Muscle of arm (tissue), 12 donors: ENCODE data around the gene SOX8. TPM values are rescaled to one million over a fixed set of nuclear protein-coding genes. Genes with fewer than 3 reads are reported as not detected.
"Not testable (repeated sequence)": the region's sequence is repeated elsewhere in the genome, so short reads cannot be mapped to it uniquely, and the experiment has no call there.

ENCODE experiments used
- DNase-seq: peaks from one replicate; pipeline ENCODE4 v3.0.0-alpha.2; 2013
- polyA plus RNA-seq, 12 donors: library from polyadenylated mRNA; unstranded; fragments of 120-200 nt; gene quantifications; one replicate each; pipeline ENCODE4 v1.2.1, GENCODE V29; 2013; ENCODE audit not compliant: insufficient read length in 12 of 12

The SOX8 gene
- polyA plus RNA-seq, 12 donors, result 17.1 to 40.3 (median 30.6) TPM; not detected in 1

- DNase-seq, result no peak
Measured at GRCh38 chr16:1021553-1022160, 40.1 kb downstream of the SOX8 start.

GRCh38 chr16:1022466-1022865 is 40.9 kb downstream of the SOX8 start:
- no peak for DNase-seq

- DNase-seq, result no peak
Measured at GRCh38 chr16:1024138-1024537, 42.6 kb downstream of the SOX8 start.

GRCh38 chr16:1025183-1025809 is 43.7 kb downstream of the SOX8 start:
- DNase-seq, result not testable (repeated sequence)

- no peak for DNase-seq
Measured at GRCh38 chr16:1026057-1026783, 44.6 kb downstream of the SOX8 start.

GRCh38 chr16:1026784-1027500 is 45.4 kb downstream of the SOX8 start:
- no peak for DNase-seq

- no peak for DNase-seq
Measured at GRCh38 chr16:1027501-1027815, 45.9 kb downstream of the SOX8 start.

GRCh38 chr16:1028056-1028455 is 46.5 kb downstream of the SOX8 start:
- DNase-seq, result no peak

- DNase-seq, result no peak
Measured at GRCh38 chr16:1028524-1029258, 47.1 kb downstream of the SOX8 start.

GRCh38 chr16:1029259-1029545 is 47.6 kb downstream of the SOX8 start:
- no peak for DNase-seq

GRCh38 chr16:1030473-1030901 is 48.9 kb downstream of the SOX8 start:
- no peak for DNase-seq

GRCh38 chr16:1031666-1032065 is 50.1 kb downstream of the SOX8 start:
- DNase-seq, result no peak

- DNase-seq, result no peak
Measured at GRCh38 chr16:1032607-1033006, 51.0 kb downstream of the SOX8 start.

GRCh38 chr16:1033128-1033679 is 51.6 kb downstream of the SOX8 start:
- DNase-seq, result no peak

- DNase-seq, result no peak
Measured at GRCh38 chr16:1034230-1035065, 52.9 kb downstream of the SOX8 start.

GRCh38 chr16:1035066-1035415 is 53.5 kb downstream of the SOX8 start:
- no peak for DNase-seq

GRCh38 chr16:1036166-1036565 is 54.6 kb downstream of the SOX8 start:
- no peak for DNase-seq
